CD14-positive monocyte (primary cell): ENCODE measurements around the gene GABARAP. TPM values are rescaled to one million over a fixed set of nuclear protein-coding genes. Genes with fewer than 3 reads are reported as not detected.

ENCODE experiments used
- DNase-seq, 3 donors: peaks; one replicate each; pipeline ENCODE4 v3.0.0-alpha.2; 2011 to 2022
- H2AFZ ChIP-seq: 2 replicates; pipeline ENCODE4 v1.6.0; 2012; ENCODE audit warnings: mild to moderate bottlenecking, low read depth, low read length, inconsistent platforms; ENCODE audit not compliant: insufficient read depth, poor library complexity, severe bottlenecking
- H3K27ac ChIP-seq, 2 donors: 1 replicate in 1 of 2; 2 replicates in 1 of 2; pipeline ENCODE4 v1.5.1; 2012 to 2013; ENCODE audit warnings: low read length in 2 of 2, control low read depth in 1 of 2, inconsistent platforms in 1 of 2, low read depth in 1 of 2, mild to moderate bottlenecking in 1 of 2
- H3K27me3 ChIP-seq, 2 donors: one replicate each; pipeline versions ENCODE4 v1.6.0 to v1.6.1; 2011 to 2013; ENCODE audit warnings: low read length in 2 of 2; ENCODE audit not compliant: control insufficient read depth in 2 of 2, insufficient read depth in 2 of 2
- H3K36me3 ChIP-seq, 2 donors: replicated peaks in 1 of 2; 1 replicate in 1 of 2; 2 replicates in 1 of 2; pipeline versions ENCODE4 v1.5.1 to v1.6.1; 2012 to 2013; ENCODE audit warnings: low read length in 2 of 2, control low read depth in 1 of 2, inconsistent platforms in 1 of 2, mild to moderate bottlenecking in 1 of 2; ENCODE audit not compliant: insufficient read depth in 2 of 2, control insufficient read depth in 1 of 2
- H3K4me1 ChIP-seq, 2 donors: 1 replicate in 1 of 2; 2 replicates in 1 of 2; pipeline versions ENCODE4 v1.5.1 to v1.6.1; 2012 to 2013; ENCODE audit warnings: low read length in 2 of 2, control low read depth in 1 of 2, inconsistent platforms in 1 of 2, mild to moderate bottlenecking in 1 of 2, moderate library complexity in 1 of 2; ENCODE audit not compliant: insufficient read depth in 2 of 2, control insufficient read depth in 1 of 2
- H3K4me2 ChIP-seq: replicated peaks from 2 replicates; pipeline ENCODE3; 2012; ENCODE audit warnings: low read length, moderate library complexity, mild to moderate bottlenecking; ENCODE audit not compliant: poor library complexity, severe bottlenecking; ENCODE audit errors: extremely low read depth
- H3K4me3 ChIP-seq, 3 experiments: fragments of 200-600 bp in 1 of 3; sonication (generic) in 1 of 3; replicated peaks in 1 of 3; 1 replicate in 2 of 3; 2 replicates in 1 of 3; pipeline ENCODE4 v1.5.1; 2011 to 2013; ENCODE audit warnings: low read length in 3 of 3, mild to moderate bottlenecking in 3 of 3, control low read depth in 2 of 3, low read depth in 2 of 3, inconsistent platforms in 1 of 3, moderate library complexity in 1 of 3
- H3K79me2 ChIP-seq: 2 replicates; pipeline ENCODE4 v1.6.0; 2012; ENCODE audit warnings: mild to moderate bottlenecking, control low read depth, inconsistent platforms, low read length, moderate library complexity; ENCODE audit not compliant: insufficient read depth
- H3K9ac ChIP-seq: 2 replicates; pipeline ENCODE4 v1.6.0; 2017; ENCODE audit warnings: low read length, mild to moderate bottlenecking; ENCODE audit not compliant: insufficient read depth, poor library complexity, severe bottlenecking
- H3K9me3 ChIP-seq, 2 donors: replicated peaks in 1 of 2; 1 replicate in 1 of 2; 2 replicates in 1 of 2; pipeline versions ENCODE4 v1.5.1 to v1.6.1; 2012 to 2013; ENCODE audit warnings: low read length in 2 of 2, control low read depth in 1 of 2; ENCODE audit not compliant: control insufficient read depth in 1 of 2, insufficient read depth in 1 of 2
- H4K20me1 ChIP-seq: 2 replicates; pipeline ENCODE4 v1.6.0; 2012; ENCODE audit warnings: mild to moderate bottlenecking, low read length, control low read depth, moderate library complexity; ENCODE audit not compliant: insufficient read depth
- H3K27ac Mint-ChIP-seq, 7 donors: one replicate each; pipeline ENCODE4 v1.8.0; 2020; ENCODE audit warnings: mild to moderate bottlenecking in 7 of 7, mixed read lengths in 7 of 7, moderate library complexity in 6 of 7, inconsistent platforms in 2 of 7
- H3K27me3 Mint-ChIP-seq, 3 donors: one replicate each; pipeline ENCODE4 v1.8.0; 2021 to 2022; ENCODE audit warnings: low read depth in 3 of 3, mild to moderate bottlenecking in 3 of 3, mixed read lengths in 3 of 3, moderate library complexity in 3 of 3, inconsistent platforms in 1 of 3
- H3K36me3 Mint-ChIP-seq, 2 donors: one replicate each; pipeline ENCODE4 v1.8.0; 2020; ENCODE audit warnings: mixed read lengths in 2 of 2, inconsistent platforms in 1 of 2, mild to moderate bottlenecking in 1 of 2
- H3K4me1 Mint-ChIP-seq: one replicate; pipeline ENCODE4 v1.8.0; 2020; ENCODE audit warnings: mild to moderate bottlenecking, mixed read lengths
- H3K4me3 Mint-ChIP-seq, 2 donors: one replicate each; pipeline ENCODE4 v1.8.0; 2020; ENCODE audit warnings: mild to moderate bottlenecking in 2 of 2, mixed read lengths in 2 of 2, moderate library complexity in 1 of 2
- H3K9me3 Mint-ChIP-seq, 7 donors: one replicate each; pipeline ENCODE4 v1.8.0; 2020 to 2022; ENCODE audit warnings: mixed read lengths in 7 of 7, mild to moderate bottlenecking in 6 of 7, moderate library complexity in 6 of 7, inconsistent platforms in 2 of 7
- WGBS: methylation state at CpG from one replicate; pipeline ENCODE4 v1.1.5; 2013; ENCODE audit warnings: missing lambda C conversion rate; ENCODE audit not compliant: insufficient coverage; 5-methylcytosine and 5-hydroxymethylcytosine counted together
- intact Hi-C, 2 donors: fragments of 100-400 bp; cut with micrococcal nuclease; formaldehyde crosslinking; loops; one replicate each; pipeline versions ENCODE4 v1.15.0 to v1.15.1; 2023
- polyA plus RNA-seq, 3 donors: library from polyadenylated mRNA; depleted of rRNA in 1 of 3; unstranded in 2 of 3; stranded (reverse) in 1 of 3; fragments of 300-500 nt in 2 of 3; fragments of >200 nt in 1 of 3; fragmentation: Illumina TruSeq in 2 of 3; gene quantifications; 1 replicate in 2 of 3; 2 replicates in 1 of 3; pipeline ENCODE4 v1.2.3, GENCODE V29; 2012 to 2021
- TF ChIP-seq, protein P1 (sequence below): fragments of 200-600 bp; IDR thresholded peaks from one replicate; pipeline ENCODE4 v1.8.0; 2022; ENCODE audit warnings: antibody characterized with exemption, mild to moderate bottlenecking

GABARAP gene
- polyA plus RNA-seq, 3 donors = 1,029 to 2,937 (median 2,814) TPM

DNA sequence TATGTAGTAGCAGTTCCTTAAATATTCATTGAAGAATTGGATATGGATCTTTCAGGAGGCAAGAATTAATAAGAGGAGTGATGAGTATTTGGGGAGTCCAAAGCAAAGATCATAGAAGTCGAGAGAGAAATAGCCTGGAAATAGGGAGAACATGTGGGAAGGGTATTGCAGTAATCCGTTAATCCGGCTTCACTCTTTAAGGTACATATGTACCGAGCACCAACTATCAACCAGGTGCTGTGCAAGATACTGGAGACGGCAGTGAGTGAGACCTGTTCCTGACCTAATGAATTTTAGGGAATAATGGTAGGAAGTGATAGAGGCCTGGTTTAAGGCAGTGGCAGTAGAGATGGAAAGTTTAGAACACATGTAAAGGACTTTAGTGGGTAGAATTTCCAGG lies 10.8 kb upstream of the GABARAP start:
- Histone ChIP-seq H3K79me2 (peaks cover 50% of the 10 kb centered on the region), H2AFZ (peak overlapping the region; percentile 81), H3K9me3 (no peaks in the 10 kb centered on the region), H3K27me3 (no peaks in the 10 kb centered on the region), H3K27ac (peak overlapping the region; percentile 100), H3K4me2 (peak overlapping the region; percentile 86), H3K4me1 (peaks cover 31 to 36% of the 10 kb centered on the region in 2 donors), H3K9ac (peak overlapping the region; percentile 97), H3K36me3 (peaks cover 21 to 37% of the 10 kb centered on the region in 2 donors), H3K4me3 (peak overlapping the region; percentile 60 to 93 (median 73)), H4K20me1 (peaks cover 5% of the 10 kb centered on the region)
- no peak for DNase-seq
- Mint-ChIP-seq H3K27ac (peak overlapping the region; percentile 99 to 100 (median 100)), H3K27me3 (no peaks in the 10 kb centered on the region), H3K9me3 (no peaks in the 10 kb centered on the region), H3K4me3 (peak overlapping the region; percentile 90 to 95), H3K36me3 (peaks cover 30 to 47% of the 10 kb centered on the region in 2 donors), H3K4me1 (peaks cover 34% of the 10 kb centered on the region)
- TF ChIP-seq, protein P1, sequence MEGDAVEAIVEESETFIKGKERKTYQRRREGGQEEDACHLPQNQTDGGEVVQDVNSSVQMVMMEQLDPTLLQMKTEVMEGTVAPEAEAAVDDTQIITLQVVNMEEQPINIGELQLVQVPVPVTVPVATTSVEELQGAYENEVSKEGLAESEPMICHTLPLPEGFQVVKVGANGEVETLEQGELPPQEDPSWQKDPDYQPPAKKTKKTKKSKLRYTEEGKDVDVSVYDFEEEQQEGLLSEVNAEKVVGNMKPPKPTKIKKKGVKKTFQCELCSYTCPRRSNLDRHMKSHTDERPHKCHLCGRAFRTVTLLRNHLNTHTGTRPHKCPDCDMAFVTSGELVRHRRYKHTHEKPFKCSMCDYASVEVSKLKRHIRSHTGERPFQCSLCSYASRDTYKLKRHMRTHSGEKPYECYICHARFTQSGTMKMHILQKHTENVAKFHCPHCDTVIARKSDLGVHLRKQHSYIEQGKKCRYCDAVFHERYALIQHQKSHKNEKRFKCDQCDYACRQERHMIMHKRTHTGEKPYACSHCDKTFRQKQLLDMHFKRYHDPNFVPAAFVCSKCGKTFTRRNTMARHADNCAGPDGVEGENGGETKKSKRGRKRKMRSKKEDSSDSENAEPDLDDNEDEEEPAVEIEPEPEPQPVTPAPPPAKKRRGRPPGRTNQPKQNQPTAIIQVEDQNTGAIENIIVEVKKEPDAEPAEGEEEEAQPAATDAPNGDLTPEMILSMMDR = no peak
- intact Hi-C loops = loop anchor here (2.0 to 10.0 kb wide), 5 partner anchors 36 to 312 kb away; partner anchors contain the start of genes EIF5A (in 2 of the 2), ACADVL (in 1 of the 2), DLG4 (in 1 of the 2) and SENP3 (in 1 of the 2)
- 94% methylated on average over 2 of the region's 5 CpGs for WGBS

DNA sequence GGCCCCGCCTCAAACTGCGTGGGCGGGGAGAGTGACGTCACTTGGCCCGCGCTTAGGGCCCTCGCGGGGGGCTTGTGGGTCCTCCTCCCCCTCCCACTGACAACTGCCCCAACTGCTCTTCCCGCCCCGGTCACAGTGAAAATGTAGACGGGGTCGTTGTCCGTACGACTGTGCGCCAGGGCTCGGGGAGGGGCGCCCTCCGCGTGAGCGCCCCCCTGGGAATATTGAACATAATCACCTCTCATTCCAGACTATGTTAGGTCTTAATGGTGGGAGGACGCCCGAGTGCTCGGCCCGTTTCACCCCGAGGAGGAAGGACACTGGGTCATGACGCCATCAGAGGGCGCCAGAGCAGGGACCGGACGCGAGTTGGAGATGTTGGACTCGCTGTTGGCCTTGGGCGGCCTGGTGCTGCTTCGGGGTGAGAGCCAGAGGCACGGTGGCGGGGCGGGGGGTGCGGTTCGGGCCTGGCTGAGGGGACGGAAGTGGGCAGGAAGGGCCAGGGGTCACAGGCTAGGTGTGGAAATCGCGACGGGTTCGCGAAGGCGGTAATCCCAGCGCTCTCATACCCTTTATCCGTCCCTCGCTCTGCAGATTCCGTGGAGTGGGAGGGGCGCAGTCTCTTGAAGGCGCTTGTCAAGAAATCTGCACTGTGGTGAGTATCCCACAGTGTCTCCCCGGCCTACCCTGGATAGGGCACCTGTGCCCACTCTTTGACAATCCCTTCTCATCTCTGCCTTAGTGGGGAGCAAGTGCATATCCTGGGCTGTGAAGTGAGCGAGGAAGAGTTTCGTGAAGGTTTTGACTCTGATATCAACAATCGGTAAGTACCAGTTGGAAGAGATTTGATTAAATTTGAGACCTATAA lies 10.2 kb upstream of the GABARAP start, which contains the start of gene ELP5:
Gene ELP5, plus strand, starts transcription at position 40 of the 868 bp plus-strand sequence. Its CDS starts 336 bp downstream, at position 376.
- H3K27ac Mint-ChIP-seq = peak within 1 kb of the TSS; percentile 99 to 100 (median 100)
- H3K36me3 Mint-ChIP-seq = peaks cover 29 to 41% of the 10 kb centered on the region in 2 donors
- Histone ChIP-seq H3K27ac (peak within 1 kb of the TSS; percentile 100), H3K36me3 (peaks cover 21 to 33% of the 10 kb centered on the region in 2 donors), H3K9me3 (no peaks in the 10 kb centered on the region), H3K79me2 (peaks cover 57% of the 10 kb centered on the region), H3K4me3 (peak within 1 kb of the TSS; percentile 73 to 93 (median 87)), H3K4me2 (peak within 1 kb of the TSS; percentile 86), H3K4me1 (peaks cover 31 to 36% of the 10 kb centered on the region in 2 donors), H4K20me1 (peaks cover 5% of the 10 kb centered on the region), H3K9ac (peak within 1 kb of the TSS; percentile 97), H2AFZ (peak within 1 kb of the TSS; percentile 81), H3K27me3 (no peaks in the 10 kb centered on the region)
- intact Hi-C loops = loop anchor here (2.0 to 10.0 kb wide), 5 partner anchors 35 to 312 kb away; partner anchors contain the start of genes EIF5A (in 2 of the 2), ACADVL (in 1 of the 2), DLG4 (in 1 of the 2) and SENP3 (in 1 of the 2)
- H3K27me3 Mint-ChIP-seq = no peaks in the 10 kb centered on the region
- WGBS = under 1% methylated on average over 47 of the region's 55 CpGs
- H3K4me1 Mint-ChIP-seq = peaks cover 34% of the 10 kb centered on the region
- peak; percentile 88 to 96 (median 93) for DNase-seq
- H3K9me3 Mint-ChIP-seq = no peaks in the 10 kb centered on the region
- TF ChIP-seq, protein P1 = peak; percentile 28
- H3K4me3 Mint-ChIP-seq = peak within 1 kb of the TSS; percentile 90 to 95
